Nucleus accumbens (tissue), 56 donors: ENCODE measurements around the gene FOXR1.
"Not testable (repeated sequence)": the region's sequence is repeated elsewhere in the genome, so short reads cannot be mapped to it uniquely, and the experiment has no call there.

Experiments used
- DNase-seq, 56 donors: peaks; one replicate each; lab custom pipeline; 2025; lab: John Stamatoyannopoulos, UW

FOXR1 gene

GRCh38 chr11:118939953-118940598 lies 31.5 kb upstream of the FOXR1 start:
- DNase-seq = peak in 7 of 56 donors; percentile 25 to 55 (median 37)

- no peak for DNase-seq
These were observed 24.5 kb upstream of the FOXR1 start for GRCh38 chr11:118947091-118947490.

GRCh38 chr11:118948000-118948399 lies 23.6 kb upstream of the FOXR1 start:
- no peak for DNase-seq

GRCh38 chr11:118953265-118953664 lies 18.3 kb upstream of the FOXR1 start:
- DNase-seq = peak in 52 of 56 donors; percentile 3 to 95 (median 72)

- DNase-seq = peak in 1 of 56 donors; percentile 13
These were observed 17.6 kb upstream of the FOXR1 start for GRCh38 chr11:118953976-118954375.

- peak in 54 of 56 donors; percentile 16 to 92 (median 76) for DNase-seq
These were observed 15.3 kb upstream of the FOXR1 start, which contains the start of gene UPK2 for GRCh38 chr11:118956094-118956846. TSS of gene UPK2 (plus strand) at chr11:118956298. CDS start at chr11:118956351, 53 bp downstream.

- no peak for DNase-seq
These were observed 14.6 kb upstream of the FOXR1 start for GRCh38 chr11:118956847-118957469.

- no peak for DNase-seq
These were observed 14.0 kb upstream of the FOXR1 start for GRCh38 chr11:118957549-118957948.

- no peak for DNase-seq
These were observed 13.6 kb upstream of the FOXR1 start for GRCh38 chr11:118957968-118958367.

GRCh38 chr11:118958577-118958976 lies 13.0 kb upstream of the FOXR1 start:
- no peak for DNase-seq

- no peak for DNase-seq
These were observed 10.4 kb upstream of the FOXR1 start for GRCh38 chr11:118961189-118961588.

- no peak for DNase-seq
These were observed 10.0 kb upstream of the FOXR1 start for GRCh38 chr11:118961591-118961990.

- not testable (repeated sequence) for DNase-seq
These were observed 2.1 kb upstream of the FOXR1 start for GRCh38 chr11:118969508-118969907.

- DNase-seq = no peak
These were observed 2.4 kb downstream of the FOXR1 start for GRCh38 chr11:118973985-118974384.

- DNase-seq = no peak
These were observed 4.5 kb downstream of the FOXR1 start for GRCh38 chr11:118975771-118976709.

GRCh38 chr11:118979434-118979833 lies 7.9 kb downstream of the FOXR1 start:
- no peak for DNase-seq

- DNase-seq = peak in 5 of 56 donors; percentile 2 to 28 (median 16)
These were observed 8.8 kb downstream of the FOXR1 start for GRCh38 chr11:118980191-118980881.

GRCh38 chr11:118984337-118984736 lies 12.8 kb downstream of the FOXR1 start:
- DNase-seq = not testable (repeated sequence)

GRCh38 chr11:118984825-118985224 lies 13.3 kb downstream of the FOXR1 start:
- no peak for DNase-seq

GRCh38 chr11:118988280-118988679 lies 16.7 kb downstream of the FOXR1 start:
- no peak for DNase-seq
